Measurements from ENCODE around the gene HOXA9. TPM values are rescaled to one million over a fixed set of nuclear protein-coding genes. Genes with fewer than 3 reads are reported as not detected.

The HOXA9 gene
- total and polyA plus RNA-seq, 3 donors from 2014 or later, result 0.25 to 1.0 (median 0.39) TPM

GRCh38 chr7:27166531-27167505 is 1.5 kb upstream of the HOXA9 start:
- 15 to 26% methylated on average over 31 to 50 of the region's 50 CpGs for WGBS, 2 donors
- H3K4me1 ChIP-seq, result peaks cover 4% of the 10 kb centered on the region
- no peak for DNase-seq
- H3K27ac ChIP-seq, result no peak overlapping the region
- H3K4me3 ChIP-seq, result peak overlapping the region; percentile 36 to 48
- H3K36me3 ChIP-seq (ENCODE audit: low read depth, missing control alignments), result no peaks in the 10 kb centered on the region
- intact Hi-C loops (cut with DNase I; ENCODE audit: low total_unique reads), result loop anchor here (10.0 kb wide), 1 partner anchor 792 kb away; no protein-coding TSS in a partner anchor
- H3K9me3 ChIP-seq, result no peaks in the 10 kb centered on the region
- TF ChIP-seq, protein P1, sequence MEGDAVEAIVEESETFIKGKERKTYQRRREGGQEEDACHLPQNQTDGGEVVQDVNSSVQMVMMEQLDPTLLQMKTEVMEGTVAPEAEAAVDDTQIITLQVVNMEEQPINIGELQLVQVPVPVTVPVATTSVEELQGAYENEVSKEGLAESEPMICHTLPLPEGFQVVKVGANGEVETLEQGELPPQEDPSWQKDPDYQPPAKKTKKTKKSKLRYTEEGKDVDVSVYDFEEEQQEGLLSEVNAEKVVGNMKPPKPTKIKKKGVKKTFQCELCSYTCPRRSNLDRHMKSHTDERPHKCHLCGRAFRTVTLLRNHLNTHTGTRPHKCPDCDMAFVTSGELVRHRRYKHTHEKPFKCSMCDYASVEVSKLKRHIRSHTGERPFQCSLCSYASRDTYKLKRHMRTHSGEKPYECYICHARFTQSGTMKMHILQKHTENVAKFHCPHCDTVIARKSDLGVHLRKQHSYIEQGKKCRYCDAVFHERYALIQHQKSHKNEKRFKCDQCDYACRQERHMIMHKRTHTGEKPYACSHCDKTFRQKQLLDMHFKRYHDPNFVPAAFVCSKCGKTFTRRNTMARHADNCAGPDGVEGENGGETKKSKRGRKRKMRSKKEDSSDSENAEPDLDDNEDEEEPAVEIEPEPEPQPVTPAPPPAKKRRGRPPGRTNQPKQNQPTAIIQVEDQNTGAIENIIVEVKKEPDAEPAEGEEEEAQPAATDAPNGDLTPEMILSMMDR (IDR thresholded peaks at IDR 0.05), result no peak
- TF ChIP-seq POLR2A (IDR thresholded peaks at IDR 0.05), result no peak
- H3K27me3 ChIP-seq, result peaks cover 4% of the 10 kb centered on the region

DNA sequence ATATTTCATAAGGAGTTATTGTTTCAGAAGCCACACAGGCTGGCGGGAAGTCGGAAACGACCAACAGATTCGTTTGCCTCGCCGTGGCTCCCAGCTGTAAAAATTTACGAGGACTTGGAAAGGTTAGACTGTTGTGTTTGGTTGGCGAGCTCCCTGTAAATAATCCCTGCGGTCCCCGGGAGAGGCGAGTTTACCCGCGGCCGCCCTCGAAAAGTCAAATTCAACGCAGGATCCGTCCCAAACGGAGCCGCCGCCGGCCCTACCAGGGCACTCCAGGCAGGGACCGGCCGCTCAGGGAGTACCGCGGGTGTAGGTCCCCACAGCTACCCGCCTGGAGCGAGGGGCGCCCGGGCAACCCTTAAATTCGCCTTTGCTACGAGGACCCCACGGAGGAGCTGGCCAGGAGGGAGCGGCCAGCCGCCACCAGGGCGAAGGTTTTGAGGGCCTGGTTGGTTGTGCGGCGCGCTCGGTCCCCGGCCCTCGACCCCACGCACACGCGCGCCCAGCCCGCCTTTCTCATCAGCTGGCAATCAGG is 726 bp upstream of the HOXA9 start:
- peaks cover 4% of the 10 kb centered on the region for H3K27me3 ChIP-seq
- H3K4me3 ChIP-seq, result peak overlapping the region; percentile 36 to 48
- WGBS, 2 donors, result 8 to 9% methylated on average over 15 to 32 of the region's 46 CpGs
- no peaks in the 10 kb centered on the region for H3K9me3 ChIP-seq
- no peak for TF ChIP-seq POLR2A (IDR thresholded peaks at IDR 0.05)
- TF ChIP-seq, protein P1 (IDR thresholded peaks at IDR 0.05), result no peak
- DNase-seq, result no peak
- H3K27ac ChIP-seq, result no peak overlapping the region
- H3K36me3 ChIP-seq (ENCODE audit: low read depth, missing control alignments), result no peaks in the 10 kb centered on the region
- intact Hi-C loops (cut with DNase I; ENCODE audit: low total_unique reads), result loop anchor here (10.0 kb wide), 1 partner anchor 791 kb away; no protein-coding TSS in a partner anchor
- H3K4me1 ChIP-seq, result peaks cover 9% of the 10 kb centered on the region

DNA sequence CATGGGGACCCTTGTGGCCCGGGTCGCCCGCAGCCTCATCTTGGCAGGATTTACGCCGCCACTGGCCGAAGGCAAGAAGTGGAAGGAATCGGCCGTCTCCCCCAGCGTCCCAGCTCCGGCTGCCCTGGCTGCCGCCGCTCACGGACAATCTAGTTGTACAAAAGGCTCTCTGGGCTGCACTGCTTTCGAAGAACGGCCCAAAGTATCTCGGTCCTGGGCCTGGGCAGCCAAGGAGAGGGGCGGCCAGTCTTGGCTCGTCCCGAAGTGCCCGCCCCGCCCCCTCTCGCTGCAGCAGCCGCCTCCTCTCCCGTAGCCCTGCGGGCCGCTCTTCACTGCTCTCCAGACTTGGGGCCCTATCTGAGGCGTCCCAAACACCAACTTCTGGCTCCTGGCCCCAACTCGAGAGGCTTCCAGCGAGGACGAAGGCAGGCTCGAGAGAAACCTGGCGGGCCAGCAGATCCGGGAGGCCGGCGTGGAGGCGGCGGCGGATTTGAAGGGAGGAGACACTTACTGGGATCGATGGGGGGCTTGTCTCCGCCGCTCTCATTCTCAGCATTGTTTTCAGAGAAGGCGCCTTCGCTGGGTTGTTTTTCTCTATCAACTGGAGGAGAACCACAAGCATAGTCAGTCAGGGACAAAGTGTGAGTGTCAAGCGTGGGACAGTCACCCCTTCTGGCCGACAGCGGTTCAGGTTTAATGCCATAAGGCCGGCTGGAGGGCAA is 809 bp downstream of the HOXA9 start:
- no peak overlapping the region for H3K27ac ChIP-seq
- 5 to 14% methylated on average over 19 to 47 of the region's 47 CpGs for WGBS, 2 donors
- H3K4me1 ChIP-seq, result peaks cover 10% of the 10 kb centered on the region
- H3K9me3 ChIP-seq, result no peaks in the 10 kb centered on the region
- H3K4me3 ChIP-seq, result peak overlapping the region; percentile 25 to 48
- no peak for TF ChIP-seq POLR2A (IDR thresholded peaks at IDR 0.05)
- TF ChIP-seq, protein P1 (IDR thresholded peaks at IDR 0.05), result no peak
- intact Hi-C loops (cut with DNase I; ENCODE audit: low total_unique reads), result loop anchor here (10.0 kb wide), 1 partner anchor 790 kb away; no protein-coding TSS in a partner anchor
- H3K27me3 ChIP-seq, result peaks cover 4% of the 10 kb centered on the region
- H3K36me3 ChIP-seq (ENCODE audit: low read depth, missing control alignments), result no peaks in the 10 kb centered on the region
- no peak for DNase-seq

DNA sequence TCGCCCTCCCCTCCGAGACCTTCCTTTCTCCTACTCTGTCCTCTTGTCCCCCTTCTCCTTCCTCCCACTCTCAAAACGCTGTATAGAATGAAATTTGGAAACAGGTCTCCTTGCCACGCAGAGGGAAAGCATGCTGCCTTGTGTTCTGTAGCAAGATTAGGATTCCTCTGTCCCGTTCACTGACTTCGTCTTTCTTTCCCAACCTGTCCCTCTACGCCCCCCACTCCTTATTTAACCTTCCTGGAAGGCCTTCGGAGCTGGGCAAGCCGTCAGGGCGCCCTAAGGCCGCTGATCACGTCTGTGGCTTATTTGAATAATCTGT is 1.3 kb downstream of the HOXA9 start:
- TF ChIP-seq, protein P1 (IDR thresholded peaks at IDR 0.05), result no peak
- H3K4me1 ChIP-seq, result peaks cover 10% of the 10 kb centered on the region
- H3K9me3 ChIP-seq, result no peaks in the 10 kb centered on the region
- H3K4me3 ChIP-seq, result no peak overlapping the region
- peaks cover 4% of the 10 kb centered on the region for H3K27me3 ChIP-seq
- DNase-seq, result no peak
- H3K27ac ChIP-seq, result no peak overlapping the region
- WGBS, 2 donors, result 20 to 39% methylated on average over 12 of the region's 12 CpGs
- intact Hi-C loops (cut with DNase I; ENCODE audit: low total_unique reads), result loop anchor here (10.0 kb wide), 1 partner anchor 789 kb away; no protein-coding TSS in a partner anchor
- no peaks in the 10 kb centered on the region for H3K36me3 ChIP-seq (ENCODE audit: low read depth, missing control alignments)

Data from testis (tissue), 3 donors.